ENCODE measurements around the gene EGR2.

DNA sequence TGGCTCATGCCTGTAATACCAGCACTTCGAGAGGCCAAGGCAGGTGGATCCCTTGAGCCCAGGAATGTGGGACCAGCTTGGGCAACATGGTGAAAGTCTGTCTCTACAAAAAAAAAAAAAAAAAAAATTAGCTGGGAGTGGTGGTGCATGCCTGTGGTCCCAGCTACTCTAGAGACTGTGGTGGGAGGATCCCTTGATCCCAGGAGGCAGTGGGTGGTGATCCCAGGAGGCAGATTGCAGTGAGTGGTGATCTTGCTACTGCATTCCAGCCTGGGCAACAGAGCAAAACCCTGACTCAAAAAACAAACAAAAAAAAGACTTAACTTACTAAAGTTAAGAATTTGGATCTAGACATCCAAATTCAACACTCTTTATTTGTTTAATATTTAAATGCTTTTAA lies 21.9 kb downstream of the EGR2 start:
- TF ChIP-seq CTCF (IDR thresholded peaks at IDR 0.05; ENCODE audit: insufficient read depth, low read depth, low read length) (no peak), EZH2 (IDR thresholded peaks at IDR 0.05; ENCODE audit: insufficient read depth, low read length) (no peak)
